WTC11 (cell line): ENCODE results near the gene DYNC1LI2.

Experiments used
- JUN ChIP-seq: sonication (generic); formaldehyde crosslinking; IDR thresholded peaks from 2 replicates; pipeline ENCODE4 v1.8.0; 2023; ENCODE audit warnings: mild to moderate bottlenecking, missing genetic modification reagents
- NR1H2 ChIP-seq: sonication (generic); formaldehyde crosslinking; IDR thresholded peaks from 2 replicates; pipeline ENCODE4 v1.9.0; 2021; ENCODE audit warnings: mild to moderate bottlenecking, moderate library complexity, missing genetic modification reagents

DNA sequence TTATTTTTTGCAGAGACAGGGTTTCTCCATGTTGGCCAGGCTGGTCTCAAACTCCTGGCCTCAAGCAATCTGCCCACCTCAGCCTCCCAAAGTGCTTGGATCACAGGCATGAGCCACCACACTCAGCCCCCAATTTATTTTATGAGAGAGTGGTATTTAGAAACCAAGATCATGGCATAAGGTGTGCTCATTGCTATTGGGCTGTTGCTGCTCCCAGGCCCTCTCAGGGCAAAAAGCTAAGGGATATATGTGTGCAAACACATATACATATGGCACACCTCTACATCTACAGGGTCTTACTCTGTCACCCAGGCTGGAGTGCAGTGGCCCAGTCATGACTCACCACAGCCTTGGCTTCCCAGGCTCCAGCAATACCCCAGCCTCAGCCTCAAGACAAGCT lies 39.8 kb downstream of the DYNC1LI2 start:
- no peak for TF ChIP-seq NR1H2
- TF ChIP-seq JUN (CRISPR knock-in tag): no peak
